GM18909 (cell line): ENCODE results near the gene AGO3.
A peak's percentile ranks its signal among the peaks of the same experiment; 100 is the strongest.
"Not testable (repeated sequence)": the region's sequence is repeated elsewhere in the genome, so short reads cannot be mapped to it uniquely, and the experiment has no call there.

Experiments used
- ATAC-seq: cut with Tn5 transposase; IDR thresholded peaks from one replicate; pipeline ENCODE4 v1.9.1; 2021; ENCODE audit warnings: mild to moderate bottlenecking; ENCODE audit not compliant: unreplicated experiment, poor library complexity

AGO3 gene

GRCh38 chr1:35980090-35980489 is 49.2 kb downstream of the AGO3 start:
- ATAC-seq, result no peak

- ATAC-seq, result no peak
Measured at GRCh38 chr1:35988237-35988636, 57.3 kb downstream of the AGO3 start.

DNA sequence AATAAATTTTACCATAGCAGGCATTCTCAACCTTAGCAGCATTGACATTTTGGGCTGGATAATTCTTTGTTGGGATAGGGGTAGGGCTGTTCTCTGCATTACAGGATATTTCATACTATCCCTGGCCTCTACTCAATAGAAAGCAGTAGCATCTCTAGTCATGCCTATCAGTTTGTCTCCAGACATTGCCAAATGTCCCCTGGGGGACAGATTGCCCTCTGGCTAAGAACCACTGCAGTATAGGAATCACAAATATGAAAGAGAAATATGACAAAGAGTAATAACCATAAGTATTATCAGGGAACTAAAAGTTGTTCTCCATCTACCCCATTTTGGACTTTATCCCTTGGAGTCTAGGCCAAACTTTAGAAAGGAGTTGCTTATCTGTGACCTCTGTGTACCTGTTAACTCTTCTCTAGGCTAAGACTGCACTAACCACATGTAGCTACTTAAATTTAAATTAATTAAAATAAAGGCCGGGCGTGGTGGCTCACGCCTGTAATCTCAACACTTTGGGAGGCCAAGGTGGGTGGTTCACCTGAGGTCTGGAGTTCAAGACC is 76.1 kb downstream of the AGO3 start:
- no peak for ATAC-seq

GRCh38 chr1:36007741-36008140 is 76.8 kb downstream of the AGO3 start:
- ATAC-seq, result no peak

DNA sequence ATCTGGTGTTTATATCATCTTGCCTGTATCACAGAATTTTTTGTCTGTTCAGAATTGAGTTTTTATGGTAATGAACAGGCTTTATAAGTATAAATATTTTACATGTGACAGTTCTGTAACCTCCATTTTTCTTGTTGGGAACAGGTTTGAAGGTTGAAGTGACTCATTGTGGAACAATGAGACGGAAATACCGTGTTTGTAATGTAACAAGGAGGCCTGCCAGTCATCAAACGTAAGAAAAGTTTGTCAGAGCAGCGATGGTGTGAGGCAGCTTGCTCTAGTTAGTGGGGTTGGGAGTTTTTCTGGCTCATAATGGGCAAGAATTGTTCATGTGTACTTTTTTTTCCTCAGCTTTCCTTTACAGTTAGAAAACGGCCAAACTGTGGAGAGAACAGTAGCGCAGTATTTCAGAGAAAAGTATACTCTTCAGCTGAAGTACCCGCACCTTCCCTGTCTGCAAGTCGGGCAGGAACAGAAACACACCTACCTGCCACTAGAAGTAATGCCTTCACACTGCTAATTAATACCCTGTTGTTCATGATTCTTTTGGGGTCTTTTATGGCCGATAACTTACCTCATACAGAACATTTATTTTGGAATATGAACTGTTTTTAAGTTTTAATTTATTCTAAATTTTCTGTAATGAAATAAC is 77.8 kb downstream of the AGO3 start:
- ATAC-seq, result no peak

- ATAC-seq, result no peak
Measured at GRCh38 chr1:36014722-36015220, 83.9 kb downstream of the AGO3 start.

- ATAC-seq, result no peak
Measured at GRCh38 chr1:36016686-36017085, 85.8 kb downstream of the AGO3 start.

- ATAC-seq, result peak; percentile 68
Measured at GRCh38 chr1:36023098-36023769, 92.3 kb downstream of the AGO3 start.

GRCh38 chr1:36024024-36024423 is 93.1 kb downstream of the AGO3 start:
- not testable (repeated sequence) for ATAC-seq

DNA sequence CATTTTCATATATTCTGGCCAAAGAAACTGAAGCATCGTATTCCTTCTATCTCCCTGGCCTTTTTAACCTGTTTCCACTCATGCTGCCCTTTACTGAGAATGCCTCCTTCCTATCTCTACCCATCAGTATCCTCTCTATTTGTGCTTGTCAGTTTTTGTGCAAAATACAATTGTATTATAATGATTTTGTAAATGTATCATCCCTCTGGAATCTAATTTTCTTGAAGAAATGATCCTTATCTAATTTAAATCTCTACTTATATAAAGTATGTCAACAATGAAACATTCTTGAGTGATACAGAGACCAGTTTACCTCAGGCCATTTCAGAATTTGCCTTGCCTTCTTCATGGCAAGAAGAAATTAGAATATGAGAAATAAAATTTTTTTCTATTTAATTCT is 93.9 kb downstream of the AGO3 start:
- ATAC-seq, result no peak

- ATAC-seq, result no peak
Measured at GRCh38 chr1:36027766-36028165, 96.9 kb downstream of the AGO3 start.

GRCh38 chr1:36031441-36031840 is 100.5 kb downstream of the AGO3 start:
- no peak for ATAC-seq

DNA sequence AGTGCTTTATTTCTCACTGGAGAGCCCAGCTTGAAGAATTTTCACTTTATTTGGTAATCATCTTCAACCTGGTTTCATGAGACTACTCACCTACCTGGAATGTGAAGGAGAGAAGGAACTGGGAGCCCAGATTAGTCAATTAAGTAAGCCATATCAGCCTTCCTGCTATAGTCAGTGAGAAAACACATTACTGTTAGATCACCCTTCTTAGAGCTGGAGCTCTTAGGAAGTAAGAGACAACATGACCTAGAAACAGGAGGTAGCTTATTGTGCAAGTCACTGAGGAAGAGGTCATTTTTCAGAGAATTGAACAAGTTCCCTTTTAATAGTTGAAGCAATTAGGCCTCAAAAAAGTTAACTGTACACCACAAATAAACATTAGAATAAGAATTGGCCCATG is 103.8 kb downstream of the AGO3 start:
- ATAC-seq, result no peak

DNA sequence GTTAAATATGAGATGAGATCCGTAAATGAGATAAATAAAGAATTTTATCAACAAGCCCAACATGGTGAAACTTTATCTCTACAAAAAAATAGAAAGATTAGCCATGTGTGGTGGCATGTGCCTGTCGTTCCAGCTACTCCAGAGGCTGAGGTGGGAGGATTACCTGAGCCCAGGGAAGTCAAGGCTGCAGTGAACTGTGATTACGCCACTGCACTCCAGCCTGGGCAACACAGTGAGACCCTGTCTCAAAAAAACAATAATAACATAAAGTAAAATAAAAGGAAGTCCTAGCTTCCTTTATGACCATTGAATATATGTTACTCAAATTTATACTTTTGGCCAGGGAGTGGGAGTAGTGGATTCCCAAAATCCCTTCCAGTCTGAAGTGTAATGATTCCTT is 104.2 kb downstream of the AGO3 start:
- ATAC-seq, result no peak

- ATAC-seq, result no peak
Measured at GRCh38 chr1:36040238-36040637, 109.3 kb downstream of the AGO3 start.

- no peak for ATAC-seq
Measured at GRCh38 chr1:36051821-36052220, 120.9 kb downstream of the AGO3 start.

DNA sequence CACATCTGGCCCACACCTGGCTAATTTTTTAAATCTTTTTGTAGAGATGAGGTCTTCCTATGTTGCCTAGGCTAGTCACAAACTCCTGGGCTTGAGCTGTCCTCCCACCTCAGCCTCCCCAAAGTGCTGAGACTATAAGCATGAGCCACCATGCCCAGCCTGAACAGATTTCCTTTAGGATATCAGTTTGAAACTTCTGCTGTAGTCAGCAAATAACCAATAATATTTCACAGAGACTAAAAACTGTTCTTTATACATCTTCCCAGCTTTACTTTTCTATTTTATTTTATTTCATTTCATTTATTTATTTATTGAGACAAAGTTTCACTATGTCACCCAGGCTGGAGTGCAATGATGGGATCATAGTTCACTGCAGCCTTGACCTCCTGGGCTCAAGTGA is 123.1 kb downstream of the AGO3 start:
- ATAC-seq, result no peak

DNA sequence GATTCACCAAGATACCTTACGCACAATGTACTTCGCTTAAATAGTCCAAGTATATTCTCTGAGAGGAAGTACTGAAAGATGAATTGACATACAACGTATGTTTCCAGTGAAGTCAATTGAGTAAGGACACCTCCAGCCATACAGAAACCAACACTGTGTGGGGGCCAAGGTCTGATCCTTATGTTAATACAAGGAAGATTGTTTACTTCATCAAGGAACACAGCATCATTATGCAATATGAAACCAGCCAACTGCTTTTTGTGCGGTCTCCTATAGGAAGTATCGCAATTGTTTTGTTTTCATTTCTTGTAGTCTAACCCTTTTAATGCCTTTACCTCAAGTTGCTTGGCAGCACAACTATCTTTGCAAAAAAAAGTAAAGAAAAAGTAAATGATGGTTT is 124.8 kb downstream of the AGO3 start:
- no peak for ATAC-seq

GRCh38 chr1:36062315-36062714 is 131.4 kb downstream of the AGO3 start:
- ATAC-seq, result no peak

DNA sequence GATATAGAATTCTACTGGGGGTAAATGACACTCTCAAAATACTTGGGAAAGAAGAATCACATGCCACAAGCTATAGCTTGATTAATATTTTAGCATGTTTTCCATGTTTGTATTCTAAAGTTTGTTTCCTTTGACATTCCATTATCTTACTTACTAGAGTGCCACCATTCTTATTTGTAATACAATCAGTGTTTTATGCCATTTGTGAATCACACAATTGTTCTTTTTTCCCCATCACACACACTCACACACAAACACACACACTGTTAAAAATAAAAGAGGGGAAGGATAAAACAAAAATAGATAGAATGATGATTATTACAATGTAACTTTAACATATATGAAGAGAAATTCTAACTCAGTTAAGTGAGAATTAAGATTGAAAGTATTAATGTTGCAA is 137.0 kb downstream of the AGO3 start:
- ATAC-seq, result no peak

- no peak for ATAC-seq
Measured at GRCh38 chr1:36068866-36069265, 138.0 kb downstream of the AGO3 start.

GRCh38 chr1:36070349-36070748 is 139.4 kb downstream of the AGO3 start:
- no peak for ATAC-seq
